ENCODE data around the gene GPR4. TPM values are rescaled to one million over a fixed set of nuclear protein-coding genes. Genes with fewer than 3 reads are reported as not detected.
"Not testable (repeated sequence)": the region's sequence is repeated elsewhere in the genome, so short reads cannot be mapped to it uniquely, and the experiment has no call there.

The GPR4 gene
- total RNA-seq, 4 donors from 2014 or later = 0.27 to 1.4 (median 0.43) TPM

GRCh38 chr19:45621389-45621788, 19.4 kb upstream of the GPR4 start:
- Histone ChIP-seq H3K27ac (no peak overlapping the region), H3K36me3 (peaks cover 0 to 11% (median 5%) of the 10 kb centered on the region in 4 donors), H3K27me3 (no peaks in the 10 kb centered on the region), H3K4me3 (no peak overlapping the region), H3K9me3 (no peaks in the 10 kb centered on the region), H3K4me1 (peaks cover 0 to 2% (median 0%) of the 10 kb centered on the region in 4 donors)
- in situ Hi-C loops (cut with MboI; ENCODE audit: low pct_ligation_motif_present in 1 of 4, low pct_unique_long_range_greater_than_20kb in 1 of 4, low sequenced_read_pairs in 3 of 4) = no loop called here
- intact Hi-C loops (cut with DNase I; ENCODE audit: low total_unique reads) = no loop called here
- DNase-seq = no peak
- 95 to 100% methylated on average over 1 to 17 of the region's 17 CpGs for WGBS, 2 donors (ENCODE audit: low coverage in 1 of 2)
- TF ChIP-seq CTCF (IDR thresholded peaks at IDR 0.05) = no peak
- no peak for TF ChIP-seq EP300 (IDR thresholded peaks at IDR 0.05; ENCODE audit: low read depth)
- TF ChIP-seq POLR2AphosphoS5 (IDR thresholded peaks at IDR 0.05) = no peak
- TF ChIP-seq POLR2A (IDR thresholded peaks at IDR 0.05) = no peak

- H3K4me3 ChIP-seq = no peak overlapping the region
Observed at GRCh38 chr19:45616704-45617017, 14.6 kb upstream of the GPR4 start.

GRCh38 chr19:45615795-45616703, 14.0 kb upstream of the GPR4 start:
- intact Hi-C loops (cut with DNase I; ENCODE audit: low total_unique reads) = no loop called here
- in situ Hi-C loops (cut with MboI; ENCODE audit: low pct_ligation_motif_present in 1 of 4, low pct_unique_long_range_greater_than_20kb in 1 of 4, low sequenced_read_pairs in 3 of 4) = no loop called here
- H3K36me3 ChIP-seq = peaks cover 0 to 25% (median 4%) of the 10 kb centered on the region in 4 donors

More at GRCh38 chr19:45616704-45617017, 14.6 kb upstream of the GPR4 start:
- Histone ChIP-seq H3K27ac (peak overlapping the region in 1 of 4 donors; percentile 84), H3K9me3 (no peaks in the 10 kb centered on the region), H3K4me1 (peaks cover 3 to 24% (median 16%) of the 10 kb centered on the region in 4 donors), H3K36me3 (peaks cover 0 to 23% (median 4%) of the 10 kb centered on the region in 4 donors), H3K27me3 (no peaks in the 10 kb centered on the region)
- WGBS, 2 donors (ENCODE audit: low coverage in 1 of 2) = 90 to 92% methylated on average over 2 to 10 of the region's 10 CpGs
- DNase-seq = no peak
- intact Hi-C loops (cut with DNase I; ENCODE audit: low total_unique reads) = no loop called here
- TF ChIP-seq POLR2AphosphoS5 (IDR thresholded peaks at IDR 0.05) (no peak), CTCF (IDR thresholded peaks at IDR 0.05) (no peak), POLR2A (IDR thresholded peaks at IDR 0.05) (no peak), EP300 (IDR thresholded peaks at IDR 0.05; ENCODE audit: low read depth) (no peak)
- in situ Hi-C loops (cut with MboI; ENCODE audit: low pct_ligation_motif_present in 1 of 4, low pct_unique_long_range_greater_than_20kb in 1 of 4, low sequenced_read_pairs in 3 of 4) = no loop called here

GRCh38 chr19:45615056-45615455, 13.0 kb upstream of the GPR4 start:
- H3K4me3 ChIP-seq; intact Hi-C loops (cut with DNase I; ENCODE audit: low total_unique reads); H3K27me3 ChIP-seq; H3K9me3 ChIP-seq; DNase-seq; in situ Hi-C loops (cut with MboI; ENCODE audit: low pct_ligation_motif_present in 1 of 4, low pct_unique_long_range_greater_than_20kb in 1 of 4, low sequenced_read_pairs in 3 of 4): not testable (repeated sequence)
- H3K36me3 ChIP-seq = peaks cover 0 to 25% (median 3%) of the 10 kb centered on the region in 4 donors
- peaks cover 3 to 24% (median 16%) of the 10 kb centered on the region in 4 donors for H3K4me1 ChIP-seq
- peak overlapping the region; percentile 75 to 89 (median 86) for H3K27ac ChIP-seq
- 88 to 90% methylated on average over 7 to 9 of the region's 9 CpGs for WGBS, 2 donors (ENCODE audit: low coverage in 1 of 2)

More at GRCh38 chr19:45615795-45616703, 14.0 kb upstream of the GPR4 start:
- Histone ChIP-seq H3K9me3 (no peaks in the 10 kb centered on the region), H3K4me3 (peak overlapping the region in 1 of 4 donors; percentile 6), H3K27me3 (no peaks in the 10 kb centered on the region), H3K27ac (peak overlapping the region; percentile 75 to 89 (median 86)), H3K4me1 (peaks cover 3 to 24% (median 16%) of the 10 kb centered on the region in 4 donors)
- 28 to 45% methylated on average over 4 to 28 of the region's 37 CpGs for WGBS, 2 donors (ENCODE audit: low coverage in 1 of 2)
- DNase-seq = peak; percentile 94
- no peak for TF ChIP-seq CTCF (IDR thresholded peaks at IDR 0.05)
- TF ChIP-seq POLR2AphosphoS5 (IDR thresholded peaks at IDR 0.05) = no peak
- TF ChIP-seq EP300 (IDR thresholded peaks at IDR 0.05; ENCODE audit: low read depth) = no peak
- no peak for TF ChIP-seq POLR2A (IDR thresholded peaks at IDR 0.05)
